ENCODE results near the gene UBQLN1.

The UBQLN1 gene

DNA sequence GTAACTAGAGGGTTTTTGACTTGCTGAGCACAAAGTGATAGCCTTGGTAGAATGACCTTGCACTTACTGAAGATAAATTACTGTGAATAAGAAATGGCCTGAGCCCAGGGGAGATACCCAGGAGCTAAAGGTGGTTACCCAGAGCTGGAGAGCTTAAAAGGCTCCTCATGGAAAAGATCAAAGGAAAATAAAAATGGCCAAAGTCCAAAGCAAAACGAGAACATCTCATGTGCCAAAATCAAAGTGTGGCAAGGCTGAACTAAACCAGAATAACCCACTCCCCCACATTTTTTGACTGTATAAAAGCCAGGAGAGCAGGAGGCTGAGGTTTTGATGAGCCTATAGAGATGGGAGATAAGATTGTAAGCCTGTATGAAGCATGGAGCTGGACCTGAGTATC is 70.4 kb downstream of the UBQLN1 start:
- H3K27me3 Mint-ChIP-seq: no peaks in the 10 kb centered on the region
- H3K4me1 Mint-ChIP-seq (ENCODE audit: low read depth): no peaks in the 10 kb centered on the region
- intact Hi-C loops (cut with micrococcal nuclease): no loop called here
- no peak overlapping the region for H3K27ac Mint-ChIP-seq
- H3K4me3 Mint-ChIP-seq: no peak overlapping the region
- H3K36me3 Mint-ChIP-seq (ENCODE audit: low read depth): peaks cover 19% of the 10 kb centered on the region
- H3K9me3 Mint-ChIP-seq: no peaks in the 10 kb centered on the region

DNA sequence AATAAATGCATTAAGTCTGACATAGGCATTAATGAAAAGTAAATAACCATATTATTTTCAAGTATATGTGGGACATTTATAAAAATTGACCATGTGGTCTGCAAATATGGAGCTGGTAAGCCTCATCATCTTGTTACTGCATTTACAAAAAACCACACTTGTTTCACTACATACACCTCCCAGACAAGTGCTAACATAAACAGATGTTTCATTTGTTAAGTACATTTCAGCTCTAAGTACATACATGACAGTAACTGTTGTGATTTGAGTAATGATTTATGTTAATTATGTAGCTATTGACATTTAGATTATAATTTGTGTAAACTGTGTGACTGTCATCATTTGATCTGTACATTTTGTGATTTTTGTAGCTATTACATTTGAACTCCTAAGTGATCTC is 70.9 kb downstream of the UBQLN1 start:
- intact Hi-C loops (cut with micrococcal nuclease): no loop called here
- Mint-ChIP-seq H3K4me1 (ENCODE audit: low read depth) (no peaks in the 10 kb centered on the region), H3K27me3 (no peaks in the 10 kb centered on the region), H3K9me3 (no peaks in the 10 kb centered on the region), H3K36me3 (ENCODE audit: low read depth) (peaks cover 25% of the 10 kb centered on the region), H3K4me3 (no peak overlapping the region), H3K27ac (no peak overlapping the region)

DNA sequence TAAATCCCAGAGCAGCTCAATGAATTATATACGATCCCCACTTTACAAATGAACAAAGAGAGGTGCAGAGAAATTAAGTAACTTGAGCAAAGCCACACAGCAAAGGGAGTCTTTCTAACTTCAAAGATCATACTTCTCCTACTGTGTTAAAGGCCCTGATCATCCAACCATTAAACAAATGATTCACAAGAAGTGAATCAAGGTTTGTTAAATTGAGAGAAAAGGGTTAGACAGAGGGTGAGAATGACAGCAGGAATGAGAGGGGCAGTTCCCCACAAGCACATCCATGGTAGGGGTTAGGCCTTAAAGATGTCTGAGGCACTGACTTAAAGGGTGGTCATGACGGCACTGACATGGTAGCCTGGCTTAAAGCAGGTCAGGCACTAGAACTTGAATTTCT is 74.1 kb downstream of the UBQLN1 start:
- H3K4me1 Mint-ChIP-seq (ENCODE audit: low read depth): peaks cover 8% of the 10 kb centered on the region
- peaks cover 9% of the 10 kb centered on the region for H3K9me3 Mint-ChIP-seq
- no peak overlapping the region for H3K4me3 Mint-ChIP-seq
- H3K36me3 Mint-ChIP-seq (ENCODE audit: low read depth): peaks cover 40% of the 10 kb centered on the region
- H3K27ac Mint-ChIP-seq: no peak overlapping the region
- no peaks in the 10 kb centered on the region for H3K27me3 Mint-ChIP-seq
- intact Hi-C loops (cut with micrococcal nuclease): no loop called here

DNA sequence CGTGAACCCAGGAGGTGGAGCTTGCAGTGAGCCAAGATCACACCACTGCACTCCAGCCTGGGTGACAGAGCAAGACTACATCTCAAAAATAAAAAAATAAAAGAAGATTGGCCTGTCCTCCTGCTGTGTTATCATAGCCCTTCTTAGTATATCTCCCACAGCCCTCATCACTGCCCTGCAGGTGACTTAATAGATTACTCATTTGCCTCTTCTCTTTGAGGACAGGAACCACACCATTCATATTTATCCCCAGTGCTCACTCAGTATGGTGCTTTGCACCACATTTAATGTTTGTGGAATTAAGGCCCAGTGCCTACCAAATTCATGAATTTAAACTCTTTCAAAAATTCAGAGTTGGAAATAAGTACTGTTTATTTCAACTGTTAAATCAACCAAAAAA is 74.5 kb downstream of the UBQLN1 start:
- peaks cover 8% of the 10 kb centered on the region for H3K4me1 Mint-ChIP-seq (ENCODE audit: low read depth)
- intact Hi-C loops (cut with micrococcal nuclease): no loop called here
- no peaks in the 10 kb centered on the region for H3K27me3 Mint-ChIP-seq
- peaks cover 42% of the 10 kb centered on the region for H3K36me3 Mint-ChIP-seq (ENCODE audit: low read depth)
- H3K9me3 Mint-ChIP-seq: peaks cover 9% of the 10 kb centered on the region
- H3K4me3 Mint-ChIP-seq: no peak overlapping the region
- no peak overlapping the region for H3K27ac Mint-ChIP-seq

DNA sequence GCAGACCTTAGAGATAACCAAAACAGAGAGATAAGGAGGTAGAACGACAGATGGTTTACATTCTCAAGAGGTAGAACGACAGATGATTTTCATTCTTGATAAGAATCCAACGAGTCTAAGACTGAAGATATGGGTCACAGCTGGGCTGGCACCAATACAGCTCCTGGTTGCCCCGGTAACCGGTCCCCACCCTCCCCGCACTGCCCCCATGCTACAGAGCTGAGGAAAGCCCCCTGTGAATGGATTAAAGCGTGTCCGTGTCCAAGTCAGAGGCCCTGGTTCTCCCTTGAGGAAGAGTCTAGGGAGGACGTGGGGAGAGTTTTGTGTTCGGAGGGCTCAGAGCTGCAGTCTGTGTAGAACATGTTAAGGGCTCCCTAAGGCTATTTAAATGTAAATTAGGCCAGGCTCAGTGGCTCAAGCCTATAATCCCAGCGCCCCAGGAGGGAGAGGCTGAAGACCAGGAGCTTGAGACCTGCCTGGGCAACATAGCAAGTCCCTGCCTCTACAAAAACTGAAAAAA is 76.8 kb downstream of the UBQLN1 start:
- intact Hi-C loops (cut with micrococcal nuclease): no loop called here
- peaks cover 9% of the 10 kb centered on the region for H3K9me3 Mint-ChIP-seq

DNA sequence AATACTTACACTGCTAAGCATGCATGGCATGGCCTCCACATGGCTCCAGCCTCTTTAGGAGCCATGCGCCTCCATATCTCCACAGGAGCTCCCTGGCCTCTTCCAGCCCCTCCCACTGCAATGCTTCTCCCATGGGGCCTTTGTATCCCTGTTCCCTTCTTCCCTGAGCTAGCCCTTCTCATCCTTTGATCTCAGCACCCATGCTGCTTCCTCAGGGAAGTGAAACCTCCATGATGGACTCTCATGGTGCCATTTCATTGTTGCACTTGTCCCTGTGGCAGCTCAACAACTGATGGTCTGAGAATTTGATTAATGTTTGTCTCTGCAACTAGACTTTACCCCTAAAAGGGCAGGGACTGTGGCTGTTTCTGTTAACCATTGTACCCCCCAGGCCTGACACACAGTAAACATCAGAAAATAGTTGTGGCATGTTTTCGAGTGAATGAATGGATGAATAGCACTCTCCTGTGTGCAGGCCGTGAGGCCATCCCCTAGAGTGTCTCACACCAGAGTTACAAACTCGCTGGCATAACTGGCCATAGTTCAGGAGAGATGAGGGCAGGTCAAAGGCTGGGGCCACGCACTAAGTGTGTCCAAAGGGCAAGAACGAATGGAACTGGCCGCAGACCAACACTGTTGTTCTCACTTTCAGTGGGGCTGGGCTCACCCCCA is 78.2 kb downstream of the UBQLN1 start:
- H3K4me3 Mint-ChIP-seq: no peak overlapping the region
- intact Hi-C loops (cut with micrococcal nuclease): no loop called here
- H3K27ac Mint-ChIP-seq: no peak overlapping the region
- no peaks in the 10 kb centered on the region for H3K27me3 Mint-ChIP-seq
- H3K4me1 Mint-ChIP-seq (ENCODE audit: low read depth): peaks cover 16% of the 10 kb centered on the region
- H3K36me3 Mint-ChIP-seq (ENCODE audit: low read depth): peaks cover 59% of the 10 kb centered on the region
- H3K9me3 Mint-ChIP-seq: peaks cover 9% of the 10 kb centered on the region

More for the DNA sequence above, 76.8 kb downstream of the UBQLN1 start:
- no peaks in the 10 kb centered on the region for H3K27me3 Mint-ChIP-seq
- no peak overlapping the region for H3K4me3 Mint-ChIP-seq
- no peak overlapping the region for H3K27ac Mint-ChIP-seq
- peaks cover 58% of the 10 kb centered on the region for H3K36me3 Mint-ChIP-seq (ENCODE audit: low read depth)
- peaks cover 8% of the 10 kb centered on the region for H3K4me1 Mint-ChIP-seq (ENCODE audit: low read depth)

DNA sequence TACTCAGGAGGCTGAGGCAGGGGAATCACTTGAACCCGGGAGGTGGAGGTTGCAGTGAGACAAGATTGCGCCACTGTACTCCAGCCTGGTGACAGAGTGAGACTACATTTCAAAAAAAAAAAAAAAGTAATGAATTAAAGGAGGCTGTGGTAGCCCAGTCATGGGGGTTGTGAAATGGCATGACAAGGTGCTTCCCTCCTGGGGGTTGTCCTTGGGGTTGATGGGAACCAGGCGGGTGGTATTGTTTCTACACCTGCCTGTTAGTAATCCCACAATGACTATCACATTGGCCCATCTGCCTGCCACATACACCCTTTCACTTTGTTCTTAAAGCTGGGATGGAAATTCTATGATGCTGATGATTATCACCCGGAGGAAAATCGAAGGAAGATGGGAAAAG is 79.2 kb downstream of the UBQLN1 start:
- Mint-ChIP-seq H3K4me3 (no peak overlapping the region), H3K27me3 (no peaks in the 10 kb centered on the region), H3K9me3 (peaks cover 9% of the 10 kb centered on the region), H3K27ac (no peak overlapping the region), H3K36me3 (ENCODE audit: low read depth) (peaks cover 59% of the 10 kb centered on the region), H3K4me1 (ENCODE audit: low read depth) (peaks cover 23% of the 10 kb centered on the region)
- intact Hi-C loops (cut with micrococcal nuclease): no loop called here

DNA sequence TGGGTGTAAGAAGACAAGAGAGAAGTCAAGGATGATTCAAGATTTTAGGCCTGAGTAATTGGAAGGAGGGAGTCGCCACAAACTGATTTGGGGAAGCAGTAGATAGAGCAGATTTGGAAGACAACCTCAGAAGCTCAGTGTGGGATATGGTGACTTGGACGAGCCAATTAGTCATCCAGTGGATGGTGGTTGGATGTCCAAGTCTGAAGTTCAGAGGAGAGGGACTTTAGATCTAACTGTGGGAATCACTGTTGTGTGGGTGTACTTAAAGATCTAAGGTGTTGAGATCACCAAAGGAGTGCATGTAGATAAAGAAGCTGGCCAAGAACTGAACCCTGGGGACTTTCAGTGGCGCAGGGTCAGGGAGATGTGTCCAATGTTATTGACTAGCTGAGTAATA is 82.6 kb downstream of the UBQLN1 start:
- no peak overlapping the region for H3K4me3 Mint-ChIP-seq
- H3K4me1 Mint-ChIP-seq (ENCODE audit: low read depth): peaks cover 35% of the 10 kb centered on the region
- H3K27me3 Mint-ChIP-seq: peaks cover 6% of the 10 kb centered on the region
- H3K36me3 Mint-ChIP-seq (ENCODE audit: low read depth): peaks cover 51% of the 10 kb centered on the region
- intact Hi-C loops (cut with micrococcal nuclease): no loop called here
- peak overlapping the region; percentile 10 for H3K27ac Mint-ChIP-seq
- H3K9me3 Mint-ChIP-seq: peaks cover 9% of the 10 kb centered on the region

DNA sequence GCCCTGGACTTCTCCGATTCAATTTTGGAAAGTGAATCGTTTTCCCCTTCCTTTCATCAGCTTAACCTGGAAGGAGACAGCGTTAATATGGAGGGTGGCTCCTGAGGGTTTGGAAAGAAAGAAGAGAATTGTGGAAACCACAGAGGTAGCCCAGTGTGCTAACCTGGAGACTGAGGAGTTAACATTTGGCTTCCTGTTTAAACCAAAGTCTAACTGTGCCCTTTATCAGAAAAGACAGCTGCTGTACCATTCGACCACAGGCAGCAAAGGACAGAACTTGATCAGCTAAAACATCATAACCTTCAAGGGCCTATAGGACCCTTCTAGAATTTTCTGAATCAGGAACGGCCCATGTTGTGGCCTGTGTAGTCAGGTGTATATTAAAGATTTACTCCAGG is 84.1 kb downstream of the UBQLN1 start:
- Mint-ChIP-seq H3K27ac (peak overlapping the region; percentile 97), H3K9me3 (no peaks in the 10 kb centered on the region), H3K27me3 (peaks cover 6% of the 10 kb centered on the region), H3K4me1 (ENCODE audit: low read depth) (peaks cover 26% of the 10 kb centered on the region), H3K36me3 (ENCODE audit: low read depth) (peaks cover 37% of the 10 kb centered on the region), H3K4me3 (peak overlapping the region; percentile 89)
- intact Hi-C loops (cut with micrococcal nuclease): loop anchor here (2.0 to 5.0 kb wide), 2 partner anchors 84 to 297 kb away; partner anchors contain the start of genes KIF27 and UBQLN1

DNA sequence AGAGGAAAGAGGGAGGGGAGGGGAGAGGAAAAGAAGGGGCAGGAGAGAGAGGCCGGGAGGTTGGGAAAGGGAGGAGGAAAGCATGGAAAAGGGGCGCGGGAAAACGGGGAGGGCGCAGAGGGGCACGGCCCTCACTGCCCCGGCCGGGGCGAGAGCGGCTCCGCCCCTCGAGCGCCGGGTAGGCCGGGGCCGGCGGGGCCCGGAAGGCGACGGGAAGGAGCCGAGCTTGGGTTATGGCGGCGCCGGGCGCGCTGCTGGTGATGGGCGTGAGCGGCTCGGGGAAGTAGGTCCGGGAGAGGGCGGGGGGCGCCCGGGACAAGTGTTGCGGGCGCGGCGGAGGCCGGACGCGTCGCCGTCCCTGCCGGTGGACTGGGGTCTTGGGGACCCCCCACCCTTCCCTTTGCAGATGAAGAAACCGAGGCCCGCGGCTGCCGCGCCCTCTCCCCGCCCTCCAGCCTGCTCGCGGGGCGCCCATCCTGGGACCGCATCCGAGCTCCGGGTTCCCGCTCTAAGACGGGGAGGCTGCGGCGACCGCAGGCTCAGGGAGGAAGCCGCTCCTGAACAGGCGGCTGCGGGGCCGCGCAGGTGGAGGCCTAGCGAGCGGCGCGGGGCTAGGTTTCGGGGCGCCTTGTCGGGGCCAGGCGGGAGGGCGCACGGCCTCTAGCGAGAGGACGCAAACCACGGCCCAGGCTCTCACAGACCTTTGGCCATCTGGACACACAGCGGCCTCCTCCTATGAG is 84.6 kb downstream of the UBQLN1 start, which contains the start of gene IDNK:
TSS of gene IDNK (plus strand) at position 205 of the 740 bp plus-strand sequence. CDS start at position 234, 29 bp downstream.
- Mint-ChIP-seq H3K27me3 (peaks cover 6% of the 10 kb centered on the region), H3K36me3 (ENCODE audit: low read depth) (peaks cover 34% of the 10 kb centered on the region), H3K9me3 (no peaks in the 10 kb centered on the region), H3K4me1 (ENCODE audit: low read depth) (peaks cover 26% of the 10 kb centered on the region), H3K4me3 (peak within 1 kb of the TSS; percentile 89), H3K27ac (peak within 1 kb of the TSS; percentile 97)
- intact Hi-C loops (cut with micrococcal nuclease): loop anchor here (2.0 to 5.0 kb wide), 2 partner anchors 84 to 298 kb away; partner anchors contain the start of genes KIF27 and UBQLN1

DNA sequence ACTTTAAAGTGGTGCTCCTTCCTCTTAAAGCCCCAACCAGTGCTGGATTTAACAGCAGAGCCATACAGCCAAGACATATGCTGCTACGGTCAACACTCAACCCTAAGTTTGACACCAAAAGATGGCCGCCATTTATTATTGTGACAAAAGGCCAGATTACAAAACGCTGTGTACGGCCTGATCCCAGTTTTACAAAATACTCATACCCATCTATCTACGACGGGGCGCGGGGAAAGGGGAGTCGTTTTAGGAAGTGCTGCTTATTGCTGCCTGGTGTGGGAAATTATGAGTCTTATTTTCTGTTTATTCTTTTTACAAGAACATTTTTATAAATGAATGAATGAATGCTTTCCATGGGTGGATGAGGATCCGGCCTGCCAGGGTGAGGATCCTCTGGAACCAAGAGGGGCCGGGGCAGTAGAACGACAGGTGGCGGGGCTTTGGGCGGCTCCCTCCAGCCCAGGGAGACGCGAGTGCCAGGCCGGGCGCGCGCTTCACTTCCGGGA is 85.3 kb downstream of the UBQLN1 start:
- peaks cover 6% of the 10 kb centered on the region for H3K27me3 Mint-ChIP-seq
- peaks cover 27% of the 10 kb centered on the region for H3K36me3 Mint-ChIP-seq (ENCODE audit: low read depth)
- intact Hi-C loops (cut with micrococcal nuclease): loop anchor here (2.0 to 5.0 kb wide), 2 partner anchors 85 to 298 kb away; partner anchors contain the start of genes KIF27 and UBQLN1
- H3K4me1 Mint-ChIP-seq (ENCODE audit: low read depth): peaks cover 26% of the 10 kb centered on the region
- peak overlapping the region; percentile 89 for H3K4me3 Mint-ChIP-seq
- peak overlapping the region; percentile 97 for H3K27ac Mint-ChIP-seq
- H3K9me3 Mint-ChIP-seq: no peaks in the 10 kb centered on the region

DNA sequence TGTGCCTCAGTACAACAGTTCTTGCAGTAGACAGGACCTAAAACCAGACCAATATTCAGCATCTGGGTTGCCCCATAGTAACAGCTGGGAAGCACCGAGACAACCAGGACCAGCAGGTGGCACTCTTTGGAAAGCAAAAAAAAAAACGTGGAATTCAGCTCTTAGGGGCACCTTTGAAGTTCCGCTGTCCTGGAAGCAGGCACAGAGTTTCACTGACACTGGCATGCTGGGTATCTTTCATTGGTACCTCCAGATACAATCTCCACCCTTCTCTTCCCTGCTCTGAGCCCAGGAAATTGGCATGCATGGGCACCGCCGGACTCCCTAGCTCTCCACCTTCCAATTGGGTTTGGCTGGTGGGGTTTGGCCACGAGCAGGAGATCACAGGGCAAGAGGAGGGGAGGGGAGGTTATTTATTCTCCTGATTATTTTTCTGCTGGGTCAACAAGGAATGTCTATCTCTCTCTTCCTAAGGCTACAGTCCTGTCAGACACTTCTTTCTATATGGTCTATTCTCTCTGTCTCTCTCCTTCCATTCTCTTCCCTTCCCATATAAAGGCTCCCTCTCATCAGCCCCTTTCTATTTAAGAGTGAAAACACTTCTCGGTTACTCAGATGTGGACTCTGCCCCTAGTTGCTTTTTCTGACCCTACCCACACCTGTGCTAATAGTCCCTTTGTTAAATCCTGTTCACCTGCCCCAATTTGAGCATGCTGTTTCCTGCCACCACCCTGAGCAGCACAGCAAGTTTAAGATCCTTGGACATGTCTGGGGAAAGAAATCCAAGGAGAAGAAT is 86.7 kb downstream of the UBQLN1 start:
- Mint-ChIP-seq H3K27me3 (peaks cover 6% of the 10 kb centered on the region), H3K4me3 (no peak overlapping the region), H3K9me3 (no peaks in the 10 kb centered on the region), H3K4me1 (ENCODE audit: low read depth) (peaks cover 26% of the 10 kb centered on the region), H3K27ac (no peak overlapping the region), H3K36me3 (ENCODE audit: low read depth) (peaks cover 13% of the 10 kb centered on the region)
- intact Hi-C loops (cut with micrococcal nuclease): loop anchor here (5.0 kb wide), 1 partner anchor 86 kb away; the partner anchor contains the start of gene UBQLN1

DNA sequence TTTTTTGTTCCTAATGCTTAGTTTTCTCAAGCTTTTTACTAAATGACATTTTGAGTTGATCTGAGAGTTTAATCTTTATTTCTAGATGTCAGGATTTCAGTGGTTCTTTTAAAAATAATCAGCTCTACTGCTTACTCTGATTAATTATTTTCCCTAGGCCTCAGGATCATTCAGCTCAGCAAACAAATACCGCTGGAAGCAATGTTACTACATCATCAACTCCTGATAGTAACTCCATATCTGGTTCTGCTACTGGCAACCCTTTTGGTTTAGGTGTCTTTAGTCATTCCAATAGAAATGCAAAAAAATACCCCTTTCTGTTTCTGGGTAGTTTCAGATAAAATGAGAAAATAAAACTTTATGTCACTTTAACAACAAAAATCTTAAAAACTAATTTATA is 90.5 kb downstream of the UBQLN1 start:
- Mint-ChIP-seq H3K27me3 (peaks cover 13% of the 10 kb centered on the region), H3K4me3 (no peak overlapping the region), H3K4me1 (ENCODE audit: low read depth) (peaks cover 8% of the 10 kb centered on the region), H3K36me3 (ENCODE audit: low read depth) (no peaks in the 10 kb centered on the region), H3K27ac (no peak overlapping the region), H3K9me3 (no peaks in the 10 kb centered on the region)
- intact Hi-C loops (cut with micrococcal nuclease): no loop called here

Measured in dendritic cell treated with granulocyte-macrophage colony-stimulating factor and Interleukin-4, amounts not matched to agents 40 ng/mL and 50 ng/mL, for 4 days (primary cell).